Inflammatory macrophage (primary cell): ENCODE data around the gene ZAP70.
"Not testable (repeated sequence)": the region's sequence is repeated elsewhere in the genome, so short reads cannot be mapped to it uniquely, and the experiment has no call there.

Experiments
- DNase-seq, 2 donors: peaks; one replicate each; pipeline ENCODE4 v3.0.0-alpha.2; 2020 to 2022
- total RNA-seq, 18 experiments: gene quantifications; one replicate each; lab custom pipeline; 2026; ENCODE audit warnings: mixed read lengths in 6 of 18, inconsistent platforms in 2 of 18; lab: John Stamatoyannopoulos, UW

The ZAP70 gene
- total RNA-seq: 0.03 to 1.5 (median 0.27) reads per million in 18 experiments

DNA sequence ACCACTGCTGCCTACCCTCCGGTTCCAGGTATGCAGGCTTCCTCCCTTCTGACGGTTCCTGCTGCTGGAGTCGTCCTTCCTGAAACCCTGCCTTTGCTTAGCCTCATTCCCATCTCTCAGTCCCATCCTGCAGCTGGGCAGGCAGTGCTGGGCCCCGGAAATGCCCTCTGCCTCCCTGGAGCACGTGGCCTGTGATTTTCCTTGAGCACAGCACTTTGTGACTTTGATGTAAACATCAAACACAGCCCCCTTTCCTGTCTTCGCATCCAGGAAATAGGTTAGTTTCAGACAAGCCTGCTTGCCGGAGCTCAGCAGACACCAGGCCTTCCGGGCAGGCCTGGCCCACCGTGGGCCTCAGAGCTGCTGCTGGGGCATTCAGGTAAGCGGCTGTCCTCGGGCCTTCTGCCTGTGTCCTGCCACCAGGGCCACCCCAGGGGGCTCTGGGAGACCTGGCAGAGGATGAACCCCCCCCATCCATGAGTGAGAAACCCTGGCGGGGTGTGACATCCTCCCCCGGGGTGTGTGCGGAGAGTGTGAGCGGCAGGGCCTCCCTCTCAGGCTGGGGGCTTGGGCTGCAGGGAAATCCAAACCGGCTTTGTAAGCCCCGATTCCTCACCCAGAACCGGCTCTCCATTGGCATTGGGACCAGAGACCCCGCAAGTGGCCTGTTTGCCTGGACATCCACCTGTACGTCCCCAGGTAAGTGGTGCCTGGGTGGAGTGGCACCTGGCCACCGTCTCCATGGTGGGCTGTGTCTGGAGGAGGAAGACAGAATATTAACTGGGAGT is at the start of gene ZAP70:
ZAP70 (plus strand) TSS at position 281 of the 788 bp plus-strand sequence. CDS start 10,461 bp downstream, outside the sequence.
- no peak for DNase-seq

DNA sequence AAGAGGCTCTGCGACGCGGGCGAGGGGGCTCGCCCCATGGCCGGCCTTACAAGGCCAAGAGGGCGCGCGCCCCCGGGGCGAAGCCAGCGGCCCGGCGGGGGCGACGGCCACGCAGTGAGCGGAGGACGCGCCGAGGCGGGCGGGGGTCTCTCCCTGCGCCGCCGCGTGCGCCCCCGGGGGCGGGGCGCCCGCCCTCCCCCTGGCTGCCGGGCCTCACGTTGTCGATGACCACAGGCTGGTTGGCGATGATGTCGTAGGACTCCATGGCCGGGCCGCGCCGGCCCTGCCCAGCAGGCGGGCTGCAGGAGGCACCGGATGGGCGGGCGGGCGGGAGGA is 49.8 kb upstream of the ZAP70 start:
- DNase-seq: no peak

DNA sequence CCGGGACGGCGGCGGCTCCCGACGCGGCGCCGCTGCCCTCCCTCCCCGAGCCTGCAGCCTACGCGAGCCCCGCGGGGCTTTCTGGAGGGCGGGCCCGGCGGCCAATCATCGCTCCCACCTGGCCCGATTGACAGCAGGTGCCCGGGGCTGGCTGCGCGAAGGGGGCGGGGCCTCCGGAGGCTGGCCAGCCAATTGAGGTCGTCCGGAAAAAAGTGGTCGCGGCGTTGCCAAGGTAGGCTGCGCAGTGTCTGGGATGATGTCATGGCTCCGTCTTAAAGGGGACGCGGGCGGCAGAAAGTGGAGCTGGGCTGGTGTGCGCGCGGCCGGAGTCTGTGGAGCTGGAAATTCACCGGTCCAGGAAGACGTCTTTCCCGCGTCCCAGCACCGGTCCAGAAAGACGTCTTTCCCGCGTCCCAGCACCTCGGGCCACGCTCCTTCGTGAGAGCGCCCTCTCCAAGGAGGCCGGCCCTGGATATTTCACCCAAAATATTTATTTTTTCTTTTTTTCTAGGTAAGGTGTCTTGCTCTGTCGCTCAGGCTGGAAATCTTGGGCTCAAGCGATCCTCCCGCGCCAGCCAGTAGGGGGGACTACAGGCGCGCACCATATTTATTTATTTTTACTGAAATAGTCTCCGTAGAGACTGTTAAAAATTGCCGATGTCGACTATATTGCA is 49.3 kb upstream of the ZAP70 start, which contains the start of gene ACTR1B:
ACTR1B (minus strand) TSS at position 83 of the 674 bp plus-strand sequence. CDS start 154 bp downstream, outside the sequence.
- DNase-seq: peak; percentile 97 to 99

DNA sequence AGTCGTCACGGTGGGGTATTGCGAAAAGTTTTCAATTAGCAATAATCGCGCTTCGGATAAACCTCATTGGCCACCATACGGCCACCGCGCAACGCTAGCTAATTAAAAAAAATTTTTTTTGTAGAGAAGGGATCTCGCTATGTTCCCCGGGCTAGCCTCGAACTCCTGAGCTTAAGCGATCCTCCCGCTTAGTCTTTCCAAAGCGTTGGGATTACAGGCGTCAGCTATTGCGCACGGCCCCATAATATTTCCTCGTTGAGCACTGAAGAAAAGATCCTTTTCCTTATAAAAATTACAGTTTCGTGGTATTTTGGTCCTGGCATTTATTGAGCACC is 48.8 kb upstream of the ZAP70 start:
- DNase-seq: peak; percentile 37 to 52

DNA sequence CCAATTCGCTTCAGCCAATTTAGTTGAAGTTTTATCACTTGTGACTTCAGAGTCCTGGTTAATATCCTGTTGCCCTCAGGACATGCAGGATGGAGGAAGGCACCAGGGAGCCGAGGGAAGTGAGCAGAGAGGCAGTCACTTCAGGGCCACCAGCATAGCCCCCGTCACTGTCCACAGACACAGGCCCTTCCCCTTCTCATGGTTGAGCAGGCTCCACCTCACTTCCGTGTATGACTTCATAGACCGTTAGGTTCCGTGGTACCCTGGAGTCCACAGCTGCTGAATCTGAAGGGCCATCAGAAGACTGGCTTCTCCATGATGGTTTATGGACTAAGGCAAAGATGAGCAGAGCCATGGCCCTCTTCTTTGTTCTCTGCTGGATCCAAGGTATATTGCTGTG is 43.9 kb upstream of the ZAP70 start, which contains the start of gene C2orf92:
C2orf92 (plus strand) TSS at position 266 of the 400 bp plus-strand sequence; CDS start at position 342, 76 bp downstream.
- DNase-seq: no peak

DNA sequence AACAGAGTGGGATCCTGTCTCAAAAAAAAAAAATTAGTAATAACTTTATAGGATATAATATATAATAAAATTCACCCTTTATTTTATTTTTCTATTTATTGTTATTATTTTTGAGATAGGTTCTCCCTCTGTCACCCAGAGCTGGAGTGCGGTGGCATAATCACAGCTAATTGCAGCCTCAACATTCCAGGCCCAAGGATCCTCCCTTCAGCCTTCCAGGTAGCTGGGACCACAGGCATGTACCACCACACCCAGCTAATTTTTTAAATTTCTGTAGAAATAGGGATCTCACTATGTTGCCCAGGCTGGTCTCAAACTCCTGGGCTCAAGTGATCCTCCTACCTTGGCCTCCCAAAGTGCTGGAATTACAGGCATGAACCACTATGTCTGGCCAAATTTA is 42.9 kb upstream of the ZAP70 start:
- DNase-seq: no peak

DNA sequence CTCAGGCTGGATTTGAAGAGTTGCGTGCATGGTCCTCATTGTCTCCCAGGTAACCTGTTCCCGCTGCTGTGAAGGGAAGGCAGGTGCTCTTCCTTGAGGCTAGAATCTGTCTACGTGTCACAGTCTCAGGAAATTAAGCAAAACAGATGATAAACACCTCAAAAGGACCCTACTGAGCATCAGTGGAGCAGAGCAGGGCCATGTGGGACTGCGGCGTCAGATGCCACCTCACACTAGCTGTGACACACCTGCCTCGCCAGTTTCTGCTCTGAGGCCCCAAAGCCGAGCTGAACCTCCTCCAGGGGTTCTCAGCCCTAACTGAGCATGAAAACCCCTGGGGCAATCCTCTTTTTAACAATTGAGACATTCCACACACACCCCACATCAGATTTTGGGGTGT is 41.9 kb upstream of the ZAP70 start:
- no peak for DNase-seq

DNA sequence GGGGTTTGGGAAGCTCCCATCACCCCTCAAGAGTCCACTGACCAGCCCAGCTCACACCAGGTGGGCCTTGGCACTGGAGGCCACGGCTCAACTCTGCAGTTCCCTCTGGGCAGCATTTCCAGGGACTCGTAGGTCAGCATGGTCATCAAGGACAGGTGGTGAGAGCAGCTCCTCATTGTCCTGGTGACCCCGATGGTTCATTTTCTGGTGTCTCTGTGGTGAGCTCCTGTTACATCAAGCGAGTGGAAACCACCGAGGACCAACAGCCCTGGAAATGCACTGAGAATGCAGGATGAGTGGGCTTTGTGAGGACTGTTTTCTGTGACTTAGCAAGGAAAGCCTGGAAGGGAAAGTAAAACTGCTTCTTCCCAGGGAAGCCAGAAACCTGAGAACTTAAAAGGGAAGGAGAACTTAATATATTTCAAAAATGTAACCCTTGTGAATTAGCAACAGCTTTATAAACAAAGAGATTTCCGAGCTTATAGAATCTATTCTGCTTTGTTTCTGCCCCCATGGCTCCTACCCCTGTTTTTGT is 40.7 kb upstream of the ZAP70 start:
- not testable (repeated sequence) for DNase-seq

DNA sequence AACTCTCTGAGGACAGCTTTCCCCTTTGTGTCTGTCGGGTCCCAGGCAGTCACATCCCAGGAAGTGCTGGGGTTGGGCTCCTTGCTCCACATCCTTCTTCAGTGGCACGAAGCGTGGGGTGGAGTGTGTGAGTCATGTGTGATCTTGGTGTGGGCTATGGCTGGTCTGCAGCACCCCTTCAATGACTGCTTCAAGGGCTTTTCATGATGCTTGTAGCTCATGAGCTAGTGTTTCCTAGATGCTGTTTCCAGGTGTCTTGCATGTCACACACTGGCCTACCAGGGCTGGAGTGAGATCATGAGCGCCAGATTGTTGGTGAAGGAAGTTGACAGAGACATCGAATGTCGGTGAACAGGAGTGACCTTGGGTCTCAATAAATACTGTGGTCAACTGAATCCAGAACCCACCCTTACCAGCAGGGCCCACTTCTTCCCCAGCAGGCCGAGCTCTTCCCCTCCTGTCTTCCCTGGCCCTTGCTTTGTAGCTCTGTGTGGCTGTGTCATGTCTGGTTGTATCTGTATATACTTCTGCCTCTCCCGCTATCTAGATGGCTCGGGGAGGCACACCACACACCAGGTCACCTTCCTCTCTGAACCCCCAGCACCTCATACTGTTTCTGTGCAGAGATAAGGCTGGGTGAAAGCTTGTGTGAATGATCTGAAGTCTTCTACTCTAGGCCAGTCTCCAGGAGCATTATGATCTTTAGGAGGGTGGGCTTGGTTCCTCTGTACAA is 40.0 kb upstream of the ZAP70 start:
- peak; percentile 58 to 86 for DNase-seq

DNA sequence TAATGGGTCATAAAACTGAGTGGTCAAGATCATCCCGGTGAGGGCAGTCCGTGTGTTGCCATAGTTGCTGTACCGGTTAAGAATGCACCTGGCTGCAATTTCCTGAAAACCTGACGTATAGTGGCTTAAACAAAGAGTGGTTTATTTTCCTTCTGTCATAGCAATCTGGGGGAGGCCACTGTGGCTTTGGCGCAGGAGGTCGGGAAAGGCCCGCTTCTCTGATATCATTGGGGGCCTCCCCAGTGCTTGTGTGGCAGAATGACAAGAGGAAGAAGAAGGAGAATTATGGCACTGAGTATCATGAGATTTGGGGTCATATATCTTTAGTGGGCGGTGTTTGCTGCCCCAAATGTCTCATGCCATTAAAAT is 39.5 kb upstream of the ZAP70 start:
- peak; percentile 43 to 70 for DNase-seq

DNA sequence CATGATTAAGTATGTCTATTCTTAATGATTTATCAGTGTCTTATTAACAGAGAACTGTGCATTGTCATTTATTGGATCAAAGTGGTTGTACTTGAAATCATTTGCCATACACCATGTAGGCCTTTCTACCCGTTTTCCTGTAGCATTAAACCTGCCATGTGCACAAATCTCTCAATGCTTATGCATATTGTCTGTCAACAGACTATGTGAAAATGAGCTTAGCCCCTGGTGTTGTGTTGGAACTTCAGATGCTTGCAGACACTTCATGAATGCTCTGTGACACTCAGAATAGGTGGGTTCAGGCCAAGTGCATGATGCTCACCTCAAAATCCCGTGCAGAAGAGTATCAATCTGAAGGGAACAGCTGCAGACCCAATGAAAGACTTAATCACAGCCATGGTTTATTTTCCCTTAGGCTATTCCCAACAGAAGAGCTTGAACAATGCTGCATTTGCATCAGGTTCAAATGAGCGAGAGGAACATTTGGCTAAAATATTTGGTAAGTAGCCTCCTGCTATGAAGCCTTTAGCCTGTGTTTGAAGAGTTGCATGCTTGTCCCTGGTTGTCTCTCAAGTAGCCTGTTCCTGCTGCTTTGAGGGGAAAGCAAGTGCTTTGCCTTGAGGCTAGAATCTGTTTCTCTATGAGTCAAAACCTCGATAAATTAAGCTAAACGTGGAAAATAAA is 37.8 kb upstream of the ZAP70 start:
- DNase-seq: no peak

DNA sequence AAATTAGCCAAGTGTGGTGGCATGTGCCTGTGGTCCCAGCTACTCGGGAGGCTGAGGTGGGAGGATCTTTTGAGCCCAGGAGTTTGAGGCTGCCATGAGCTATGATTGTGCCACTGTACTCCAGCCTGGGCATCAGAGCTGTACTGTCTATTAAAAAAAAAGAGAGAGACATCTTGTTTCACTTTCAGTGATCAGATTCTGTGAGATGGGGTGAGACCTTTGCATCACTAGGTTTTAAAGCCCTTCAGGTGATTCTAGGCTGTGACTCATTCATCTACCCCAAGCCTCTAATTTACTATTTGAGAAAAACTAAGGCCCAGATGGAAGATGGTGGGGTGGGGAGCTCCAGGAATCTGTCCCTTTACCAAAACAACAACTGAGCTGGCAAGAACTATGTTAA is 36.8 kb upstream of the ZAP70 start:
- no peak for DNase-seq

DNA sequence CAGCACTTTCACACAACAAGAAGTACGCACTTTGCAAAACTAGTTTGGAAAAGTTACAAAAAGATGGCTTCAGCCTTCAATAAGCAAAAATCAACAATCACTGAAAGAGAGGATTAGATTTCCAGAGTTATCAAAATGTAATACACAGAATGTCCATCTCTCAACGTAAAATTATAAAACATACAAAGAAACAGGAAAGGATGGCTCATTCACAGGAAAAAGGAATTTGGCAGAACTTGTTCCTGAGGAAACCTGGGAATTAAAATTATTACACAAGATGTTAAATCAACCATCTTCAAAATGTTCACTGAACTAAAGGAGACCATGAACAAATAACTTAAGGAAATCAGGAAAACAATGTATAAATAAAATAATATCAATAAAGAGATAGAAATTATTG is 35.9 kb upstream of the ZAP70 start:
- no peak for DNase-seq

DNA sequence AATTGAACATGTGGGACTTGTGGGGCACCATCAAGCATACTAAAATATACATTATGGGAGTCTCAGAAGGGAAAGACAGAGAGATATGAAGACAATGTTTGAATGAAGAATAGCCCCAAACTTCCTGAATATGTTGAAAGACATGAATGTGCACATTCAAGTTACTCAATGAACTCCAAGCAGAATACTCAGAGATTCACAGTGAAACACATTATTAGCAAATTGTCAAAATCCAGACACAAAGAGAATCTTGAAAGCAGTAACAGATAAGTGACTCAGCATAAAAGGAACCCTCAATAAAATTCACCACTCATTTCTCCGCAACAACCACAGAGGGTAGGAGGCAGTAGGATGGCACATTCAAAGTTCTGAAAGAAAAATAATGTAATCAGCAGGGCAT is 35.1 kb upstream of the ZAP70 start:
- DNase-seq: peak; percentile 23 to 52

DNA sequence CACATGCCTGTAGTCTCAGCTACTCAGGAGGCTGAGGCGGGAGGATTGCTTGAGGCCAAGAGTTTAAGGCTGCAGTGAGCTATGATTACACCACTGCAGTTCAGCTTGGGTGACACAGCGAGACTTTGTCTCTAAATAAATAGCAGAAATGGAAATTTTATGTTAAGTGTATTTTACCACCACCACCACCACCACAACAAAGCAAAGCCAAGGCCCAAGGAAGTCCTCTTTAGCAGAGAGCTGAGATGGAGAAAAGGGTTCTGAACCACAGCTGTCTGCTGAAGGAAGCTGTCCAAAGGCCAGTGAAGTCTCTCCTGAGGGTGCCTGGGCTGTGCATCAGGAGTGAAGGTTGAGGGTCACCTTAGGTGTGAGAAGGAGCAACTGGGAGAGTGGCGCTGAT is 26.1 kb upstream of the ZAP70 start:
- not testable (repeated sequence) for DNase-seq

DNA sequence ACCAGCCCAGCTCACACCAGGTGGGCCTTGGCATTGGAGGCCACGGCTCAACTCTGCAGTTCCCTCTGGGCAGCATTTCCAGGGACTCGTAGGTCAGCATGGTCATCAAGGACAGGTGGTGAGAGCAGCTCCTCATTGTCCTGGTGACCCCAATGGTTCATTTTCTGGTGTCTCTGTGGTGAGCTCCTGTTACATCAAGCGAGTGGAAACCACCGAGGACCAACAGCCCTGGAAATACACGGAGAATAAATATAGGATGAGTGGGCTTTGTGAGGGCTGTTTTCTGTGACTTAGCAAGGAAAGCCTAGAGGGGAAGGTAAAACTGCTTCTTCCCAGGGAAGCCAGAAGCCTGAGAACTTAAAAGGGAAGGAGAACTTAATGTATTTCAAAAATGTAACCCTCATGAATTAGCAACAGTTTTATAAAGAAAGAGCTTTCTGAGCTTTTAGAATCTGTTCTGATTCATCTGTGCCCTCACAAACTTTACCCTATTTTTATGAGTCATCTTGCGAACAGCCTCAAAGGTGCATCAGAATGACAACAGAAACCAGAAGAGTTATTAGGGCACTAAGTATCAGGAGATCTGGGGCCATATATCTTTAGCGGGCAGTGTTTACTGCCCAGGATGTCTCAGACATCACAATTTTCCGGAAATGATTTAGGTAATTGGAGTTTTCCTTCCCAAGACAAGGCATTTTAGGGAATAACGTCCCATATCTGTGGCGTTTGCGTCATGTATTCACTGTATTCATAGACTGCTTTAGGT is 25.1 kb upstream of the ZAP70 start:
- DNase-seq: no peak

DNA sequence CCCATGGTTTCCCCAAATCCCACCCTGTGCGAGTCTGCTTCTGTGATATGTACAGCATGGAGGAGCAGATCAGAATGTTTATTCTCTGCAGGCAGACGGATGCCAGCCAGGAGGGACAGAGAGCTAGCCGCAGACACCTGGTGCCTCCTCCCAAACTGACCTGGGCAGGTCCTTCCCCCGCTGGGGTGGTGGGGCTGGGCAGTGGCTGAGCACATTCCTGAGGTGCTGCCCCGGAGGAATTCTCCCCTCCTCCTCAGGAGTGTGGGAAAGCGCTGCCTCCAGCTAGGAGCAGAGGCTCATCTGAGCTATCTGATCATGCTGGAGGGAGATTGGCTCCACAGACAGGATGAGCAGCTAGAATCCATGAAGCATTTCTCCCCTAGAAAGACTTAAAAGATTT is 22.2 kb upstream of the ZAP70 start:
- no peak for DNase-seq

DNA sequence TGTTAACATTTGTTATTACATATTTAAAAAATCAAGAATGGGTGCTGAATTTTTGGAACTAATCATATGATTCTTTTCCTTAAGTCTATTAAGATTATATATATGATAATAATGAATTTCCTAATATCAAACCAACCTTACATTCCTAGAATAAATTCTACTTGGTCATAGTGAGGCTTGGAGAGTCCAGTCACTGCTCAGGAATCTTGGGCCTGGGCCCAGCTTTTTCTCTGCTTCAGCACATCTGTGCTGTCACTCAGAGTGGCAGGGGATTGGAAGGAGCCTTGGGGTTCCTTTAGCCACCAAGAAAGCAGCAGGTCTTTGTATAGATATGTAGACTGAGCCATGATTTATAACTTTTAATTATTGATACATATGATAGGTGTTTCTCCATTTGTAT is 19.9 kb upstream of the ZAP70 start:
- DNase-seq: no peak

DNA sequence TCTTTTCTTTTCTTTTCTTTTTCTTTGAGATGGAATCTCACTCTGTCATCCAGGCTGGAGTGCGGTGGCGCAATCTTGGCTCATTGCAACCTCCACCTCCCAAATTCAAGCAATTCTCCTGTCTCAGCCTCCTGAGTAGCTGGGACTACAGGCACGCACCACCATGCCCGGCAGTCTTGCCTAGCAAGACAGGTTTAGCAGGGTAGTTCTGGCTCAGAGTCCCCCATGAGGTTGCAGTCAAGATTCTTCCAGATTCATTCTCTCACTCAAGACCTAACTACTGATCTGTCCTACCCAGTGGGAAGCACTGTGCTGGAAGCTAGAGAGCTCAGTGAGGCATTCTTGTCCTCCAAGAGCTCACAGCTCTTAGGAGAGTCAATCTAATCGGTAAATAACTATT is 17.6 kb upstream of the ZAP70 start:
- DNase-seq: no peak

DNA sequence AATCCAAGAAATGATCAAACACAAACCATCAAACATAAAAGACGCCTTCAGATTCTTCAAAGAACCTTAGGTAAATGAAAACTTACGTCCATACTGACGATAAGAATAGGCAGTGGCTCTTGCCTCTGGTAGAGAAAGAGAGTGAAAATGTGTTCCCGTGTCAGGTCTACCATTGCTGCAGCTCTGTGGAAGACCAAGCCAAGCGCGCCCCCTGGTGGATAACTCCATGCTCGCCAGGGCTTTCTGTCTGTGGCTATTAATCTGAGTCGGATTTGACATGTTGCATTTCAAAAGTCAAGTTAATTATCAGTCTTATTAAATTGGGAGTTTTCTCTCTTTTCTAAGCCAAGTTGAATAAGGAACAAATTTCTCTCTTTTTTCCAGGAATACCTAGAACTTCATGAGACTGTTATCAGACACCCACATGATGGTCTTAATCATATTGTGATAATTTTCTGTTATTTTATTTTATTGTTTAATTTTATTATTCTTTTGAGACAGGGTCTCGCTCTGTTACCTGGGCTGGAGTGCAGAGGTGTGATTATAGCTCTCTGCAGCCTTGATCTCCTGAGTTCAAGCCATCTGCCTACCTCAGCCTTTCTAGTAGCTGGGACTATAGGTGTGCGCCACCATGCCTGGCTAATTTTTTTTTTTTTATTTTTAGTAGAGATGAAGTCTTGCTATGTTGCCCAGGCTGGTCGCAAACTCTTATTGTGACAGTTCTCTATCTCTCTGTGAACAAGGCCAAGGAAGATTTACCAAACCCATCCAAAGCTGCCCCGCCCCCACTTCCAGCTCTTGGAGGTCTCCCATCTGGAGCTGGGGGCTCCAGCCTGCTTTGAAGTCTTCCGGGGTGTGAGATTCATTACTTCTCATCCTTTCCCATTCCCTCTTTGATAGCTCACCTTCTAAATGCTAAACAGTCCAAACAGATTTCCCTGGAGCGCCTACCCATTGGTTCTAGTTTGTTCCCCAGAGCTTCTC is 15.8 kb upstream of the ZAP70 start:
- DNase-seq: peak; percentile 91

DNA sequence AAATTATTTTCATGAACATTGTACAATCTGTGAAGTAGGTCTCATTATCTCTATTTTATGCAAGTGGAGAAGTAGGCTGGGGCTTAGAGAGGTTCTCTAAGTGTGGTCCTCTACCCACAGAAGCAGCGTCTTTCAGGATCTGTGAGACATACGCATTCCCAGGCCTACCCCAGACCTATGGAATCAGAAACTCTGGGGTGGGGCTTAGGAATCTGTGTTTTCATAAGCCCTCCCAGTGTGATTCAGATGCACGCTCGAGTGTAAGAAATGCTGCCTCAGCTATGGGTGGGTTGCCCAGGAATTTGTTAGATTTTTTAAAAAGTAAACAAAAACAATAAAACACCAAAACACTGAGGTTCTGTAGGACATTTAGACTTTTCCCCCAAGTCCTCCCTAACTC is 14.8 kb upstream of the ZAP70 start:
- DNase-seq: no peak
